RWPE2 (cell line): ENCODE results near the gene BIRC2.
"Not testable (repeated sequence)": the region's sequence is repeated elsewhere in the genome, so short reads cannot be mapped to it uniquely, and the experiment has no call there.

Source experiments
- ATAC-seq: fragments of 200-7000 bp; cut with Tn5 transposase; 3 replicates; pipeline ENCODE4 v1.9.1; 2021; ENCODE audit warnings: low read depth
- DNase-seq: peaks from one replicate; pipeline ENCODE4 v3.0.0-alpha.2; 2020; ENCODE audit warnings: low spot score
- H3K27ac ChIP-seq: fragments of 450-650 bp; 2 replicates; pipeline ENCODE4 v1.5.1; 2017; ENCODE audit warnings: mild to moderate bottlenecking; ENCODE audit not compliant: poor library complexity, severe bottlenecking
- H3K27me3 ChIP-seq: fragments of 250-450 bp; sonication (Bioruptor Pico); 2 replicates; pipeline ENCODE4 v1.5.1; 2021; ENCODE audit warnings: mild to moderate bottlenecking, moderate library complexity; ENCODE audit not compliant: insufficient read depth, poor library complexity, severe bottlenecking
- H3K36me3 ChIP-seq: fragments of 250-450 bp; sonication (Bioruptor Pico); 2 replicates; pipeline ENCODE4 v1.5.1; 2020; ENCODE audit warnings: low read depth, mild to moderate bottlenecking, moderate library complexity
- H3K4me1 ChIP-seq: fragments of 250-450 bp; sonication (Bioruptor Pico); 2 replicates; pipeline ENCODE4 v1.5.1; 2021; ENCODE audit warnings: mild to moderate bottlenecking, moderate library complexity; ENCODE audit not compliant: insufficient read depth, poor library complexity, severe bottlenecking
- H3K4me3 ChIP-seq: fragments of 250-450 bp; sonication (Bioruptor Pico); 2 replicates; pipeline ENCODE4 v1.5.1; 2021; ENCODE audit warnings: mild to moderate bottlenecking, moderate library complexity; ENCODE audit not compliant: severe bottlenecking
- H3K9me3 ChIP-seq: fragments of 250-450 bp; sonication (Bioruptor Pico); 2 replicates; pipeline ENCODE4 v1.5.1; 2021; ENCODE audit warnings: mild to moderate bottlenecking, moderate library complexity; ENCODE audit not compliant: severe bottlenecking
- CTCF ChIP-seq: fragments of 450-650 bp; IDR thresholded peaks from one replicate; pipeline ENCODE4 v1.5.1; 2017; ENCODE audit warnings: mild to moderate bottlenecking, moderate library complexity; ENCODE audit not compliant: poor library complexity, severe bottlenecking

Gene BIRC2

GRCh38 chr11:102346748-102347461 lies at the start of gene BIRC2:
TSS of gene BIRC2 (plus strand) at chr11:102347214. CDS start at chr11:102349855, 2,641 bp downstream.
- DNase-seq (peak; percentile 89), ATAC-seq (peak; percentile 83)
- H3K4me1 ChIP-seq = peaks cover 40% of the 10 kb centered on the region
- peak; percentile 92 for TF ChIP-seq CTCF
- H3K36me3 ChIP-seq = peaks cover 35% of the 10 kb centered on the region
- no peaks in the 10 kb centered on the region for H3K9me3 ChIP-seq
- no peaks in the 10 kb centered on the region for H3K27me3 ChIP-seq
- peak within 1 kb of the TSS; percentile 92 for H3K27ac ChIP-seq
- H3K4me3 ChIP-seq = peak within 1 kb of the TSS; percentile 96

GRCh38 chr11:102300837-102301236 lies 46.2 kb upstream of the BIRC2 start:
- H3K27me3 ChIP-seq, H3K4me3 ChIP-seq, H3K36me3 ChIP-seq, ATAC-seq, DNase-seq: not testable (repeated sequence)
- peaks cover 13% of the 10 kb centered on the region for H3K9me3 ChIP-seq
- H3K27ac ChIP-seq = peak overlapping the region; percentile 7
- H3K4me1 ChIP-seq = peaks cover 12% of the 10 kb centered on the region

- no peak overlapping the region for H3K27ac ChIP-seq
- H3K36me3 ChIP-seq = no peaks in the 10 kb centered on the region
- H3K4me3 ChIP-seq = no peak overlapping the region
- H3K4me1 ChIP-seq = peaks cover 24% of the 10 kb centered on the region
- H3K9me3 ChIP-seq = peaks cover 13% of the 10 kb centered on the region
- DNase-seq (no peak), ATAC-seq (no peak)
- no peak for TF ChIP-seq CTCF
- no peaks in the 10 kb centered on the region for H3K27me3 ChIP-seq
These were observed 44.8 kb upstream of the BIRC2 start for GRCh38 chr11:102302241-102302640.

GRCh38 chr11:102304686-102305085 lies 42.3 kb upstream of the BIRC2 start:
- no peak for TF ChIP-seq CTCF
- no peaks in the 10 kb centered on the region for H3K36me3 ChIP-seq
- H3K27ac ChIP-seq = peak overlapping the region; percentile 100
- H3K4me1 ChIP-seq = peaks cover 42% of the 10 kb centered on the region
- DNase-seq = no peak
- no peaks in the 10 kb centered on the region for H3K27me3 ChIP-seq
- H3K9me3 ChIP-seq = peaks cover 13% of the 10 kb centered on the region
- no peak overlapping the region for H3K4me3 ChIP-seq
- no peak for ATAC-seq

- DNase-seq (no peak), ATAC-seq (no peak)
- TF ChIP-seq CTCF = no peak
- Histone ChIP-seq H3K27ac (peak overlapping the region; percentile 100), H3K4me3 (no peak overlapping the region), H3K27me3 (no peaks in the 10 kb centered on the region), H3K36me3 (no peaks in the 10 kb centered on the region), H3K4me1 (peaks cover 42% of the 10 kb centered on the region), H3K9me3 (peaks cover 13% of the 10 kb centered on the region)
These were observed 41.5 kb upstream of the BIRC2 start for GRCh38 chr11:102305352-102306047.
